Activated CD4-positive, alpha-beta T cell treated with anti-CD3 and anti-CD28 coated beads for 4 hours (primary cell): ENCODE data around the gene SMAD3.
"Not testable (repeated sequence)": the region's sequence is repeated elsewhere in the genome, so short reads cannot be mapped to it uniquely, and the experiment has no call there.

Experiments
- DNase-seq, 2 donors: peaks; one replicate each; pipeline ENCODE4 v3.0.0-alpha.2; 2020

Gene SMAD3

DNA sequence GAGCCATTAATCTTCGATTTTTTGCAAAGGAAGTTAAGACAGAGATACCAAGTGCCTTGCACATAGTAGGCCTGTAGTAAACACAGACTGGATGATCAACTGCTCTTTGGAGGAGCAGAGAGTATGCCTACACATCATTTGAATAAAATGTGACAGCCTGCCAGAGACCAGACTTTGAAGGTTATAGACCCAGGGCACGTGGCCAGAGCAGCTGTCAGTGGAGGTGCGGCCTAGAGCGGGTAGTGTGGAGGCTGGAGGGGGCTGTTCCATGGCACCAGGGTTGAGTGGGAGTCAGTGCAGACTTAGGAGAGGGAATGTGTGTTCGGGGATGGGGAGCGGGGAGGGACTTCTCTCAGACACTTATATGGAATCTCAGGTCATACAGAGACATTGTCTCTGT is 80.8 kb downstream of the SMAD3 start:
- no peak for DNase-seq

- DNase-seq = peak; percentile 17 to 32
Measured at GRCh38 chr15:67146875-67147381, 81.5 kb downstream of the SMAD3 start.

DNA sequence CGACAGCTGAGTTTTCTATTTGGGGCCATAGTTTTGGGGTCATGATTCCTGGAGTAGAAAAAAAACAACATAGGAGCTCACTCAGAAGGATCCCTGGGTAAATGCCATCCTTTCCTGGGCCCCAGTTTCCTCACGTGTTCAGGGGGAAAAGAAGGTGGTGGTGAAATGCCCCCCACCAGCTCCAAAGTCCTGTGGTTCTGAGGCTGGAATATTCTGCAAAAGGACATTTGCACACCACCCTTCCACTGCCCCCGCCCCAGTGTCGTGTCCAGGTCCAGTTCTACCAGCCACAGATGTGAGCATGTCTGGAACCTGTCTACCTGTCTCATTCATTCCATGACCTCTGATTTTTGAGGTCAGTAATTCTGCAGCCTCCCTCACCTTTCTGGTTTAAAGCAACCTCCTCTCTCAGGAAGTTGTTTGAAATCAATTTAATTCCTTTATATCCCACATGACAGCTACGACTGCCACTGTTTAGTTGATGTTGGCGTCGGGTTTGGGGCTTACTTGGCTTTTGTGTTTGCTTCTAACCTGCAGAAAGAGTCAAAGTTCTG is 82.1 kb downstream of the SMAD3 start:
- DNase-seq = no peak

DNA sequence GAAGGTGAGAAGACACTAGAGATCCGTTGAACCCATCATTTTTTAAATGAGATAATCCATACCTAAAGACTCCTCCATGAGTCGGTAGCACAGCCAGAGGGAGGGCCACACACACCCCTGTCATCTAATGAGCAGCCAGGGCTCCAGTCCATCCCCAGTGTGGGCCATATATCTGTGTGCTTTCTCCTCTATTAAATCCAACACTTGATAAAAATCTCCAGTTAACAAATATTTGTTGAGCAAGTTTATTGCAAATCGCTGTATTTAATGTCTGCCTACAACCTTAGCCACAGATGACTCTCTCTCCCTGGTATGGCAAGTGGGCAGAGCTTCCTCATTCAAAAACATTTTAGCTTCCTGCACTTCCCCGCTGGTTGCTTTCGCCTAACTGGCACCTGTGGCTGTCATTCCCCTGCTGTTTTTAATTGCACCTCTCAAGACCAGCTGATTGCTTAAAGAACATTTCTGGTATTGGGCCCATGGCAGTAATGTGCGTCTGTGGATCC is 82.8 kb downstream of the SMAD3 start:
- DNase-seq = no peak

- DNase-seq = no peak
Measured at GRCh38 chr15:67149068-67149772, 83.8 kb downstream of the SMAD3 start.

DNA sequence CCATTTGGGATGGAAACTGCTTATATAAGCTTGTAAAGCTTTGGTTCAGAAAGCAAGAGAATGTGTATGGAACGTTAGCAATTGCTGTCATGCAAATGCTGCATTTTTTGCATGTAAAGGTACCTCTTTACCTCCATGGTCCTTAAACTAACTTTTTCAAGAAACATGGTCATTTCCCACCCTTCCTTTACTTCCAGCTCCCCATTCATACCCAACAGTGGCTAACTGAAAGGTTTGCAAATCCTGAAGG is 84.3 kb downstream of the SMAD3 start:
- no peak for DNase-seq

DNA sequence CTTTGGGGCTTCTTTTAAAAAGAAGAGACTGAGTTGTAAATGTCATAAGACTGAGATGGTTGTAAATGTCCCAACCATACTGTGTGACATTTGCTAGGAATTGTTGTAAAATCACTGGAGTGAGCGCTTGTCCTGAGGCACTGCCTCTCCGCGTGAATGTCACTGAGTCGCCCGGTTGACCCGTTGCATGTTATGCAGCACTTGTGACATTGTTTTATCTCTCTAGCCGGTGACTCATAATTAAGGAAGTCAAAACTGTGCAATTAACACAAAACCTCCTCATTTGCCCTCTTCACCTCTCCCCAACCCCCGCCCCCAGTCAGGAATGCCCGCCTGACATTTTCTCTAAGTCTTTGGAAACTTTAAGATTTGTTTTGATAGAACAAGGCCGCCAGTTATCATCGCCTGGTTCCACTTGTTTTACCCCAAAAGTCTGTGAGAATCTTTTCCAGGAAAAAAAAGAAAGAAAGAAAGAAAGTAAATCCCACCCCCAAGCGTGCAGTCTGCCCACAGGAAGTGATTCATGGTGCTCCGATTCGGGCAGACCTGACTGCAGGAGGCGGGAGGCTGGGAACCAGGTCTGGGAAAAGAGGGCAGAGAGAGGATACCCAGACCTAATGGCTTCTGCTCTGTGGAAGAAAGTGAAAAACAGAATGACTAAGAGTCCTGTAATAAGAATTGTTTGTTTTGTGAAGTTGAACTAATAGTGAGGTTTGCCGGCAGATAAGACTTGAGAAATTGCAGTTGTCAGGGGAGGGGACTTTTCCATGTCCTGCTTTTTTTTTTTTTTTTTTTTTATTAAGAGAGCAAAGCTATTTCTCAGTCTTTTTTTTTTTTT is 84.8 kb downstream of the SMAD3 start:
- peak; percentile 47 to 57 for DNase-seq

DNA sequence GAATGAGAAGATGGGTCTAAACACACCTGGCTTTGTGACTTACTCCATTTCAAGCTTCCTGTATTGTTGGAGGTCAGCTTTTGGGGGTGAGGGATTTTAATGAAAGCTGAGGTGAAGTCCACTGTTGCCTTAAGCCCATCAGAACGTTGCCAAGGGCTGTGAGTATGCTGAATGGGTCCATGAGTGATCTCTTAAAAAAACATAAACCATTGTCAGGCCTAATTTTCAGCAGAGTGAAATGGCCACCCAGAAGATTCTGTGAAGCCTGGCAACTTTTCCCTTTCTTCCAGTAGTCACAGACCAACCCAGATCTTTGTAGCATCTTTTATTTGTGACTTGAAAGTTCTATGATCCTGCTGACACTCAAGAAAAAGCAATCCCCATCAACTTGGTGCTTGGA is 87.0 kb downstream of the SMAD3 start:
- no peak for DNase-seq

GRCh38 chr15:67153044-67153443 is 87.6 kb downstream of the SMAD3 start:
- not testable (repeated sequence) for DNase-seq

DNA sequence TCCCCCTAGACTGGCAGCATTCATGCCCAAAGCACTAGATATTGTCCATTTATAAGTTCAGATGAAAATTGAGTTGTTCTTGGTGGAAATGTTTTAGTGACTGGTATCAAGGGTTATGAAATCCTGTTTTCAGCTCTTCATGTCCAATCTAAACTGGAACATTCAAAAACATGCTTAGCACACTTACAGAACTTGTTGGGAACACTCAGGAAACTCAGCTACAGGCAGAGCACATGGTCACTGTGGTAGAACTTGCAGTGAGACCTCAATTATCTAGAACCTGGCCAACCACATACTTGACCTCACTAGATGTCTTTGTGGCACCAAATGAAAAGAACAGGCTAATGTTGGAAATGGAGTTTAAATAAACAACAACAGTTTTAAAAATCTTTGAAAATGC is 88.8 kb downstream of the SMAD3 start:
- DNase-seq = no peak

DNA sequence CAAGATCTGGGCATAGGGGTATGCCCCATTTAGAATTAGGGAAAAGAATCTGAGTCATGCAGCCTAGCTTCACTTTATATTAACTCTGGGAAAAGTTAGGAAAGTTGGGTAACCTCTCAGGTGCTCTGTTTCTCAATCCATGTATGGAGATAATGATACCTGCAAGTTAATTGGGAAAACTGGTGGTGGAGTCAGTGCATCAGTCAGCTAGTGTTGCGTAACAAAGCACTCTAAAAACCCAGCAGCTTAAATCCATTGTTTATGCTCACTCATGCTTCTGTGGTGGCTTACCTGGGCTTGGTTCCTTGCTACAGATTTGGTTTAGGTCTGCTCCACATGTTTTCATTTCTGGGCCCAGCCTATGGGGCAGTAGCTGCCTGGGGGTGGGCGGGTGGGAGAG is 91.0 kb downstream of the SMAD3 start:
- DNase-seq = no peak

GRCh38 chr15:67156834-67157233 is 91.4 kb downstream of the SMAD3 start:
- no peak for DNase-seq

DNA sequence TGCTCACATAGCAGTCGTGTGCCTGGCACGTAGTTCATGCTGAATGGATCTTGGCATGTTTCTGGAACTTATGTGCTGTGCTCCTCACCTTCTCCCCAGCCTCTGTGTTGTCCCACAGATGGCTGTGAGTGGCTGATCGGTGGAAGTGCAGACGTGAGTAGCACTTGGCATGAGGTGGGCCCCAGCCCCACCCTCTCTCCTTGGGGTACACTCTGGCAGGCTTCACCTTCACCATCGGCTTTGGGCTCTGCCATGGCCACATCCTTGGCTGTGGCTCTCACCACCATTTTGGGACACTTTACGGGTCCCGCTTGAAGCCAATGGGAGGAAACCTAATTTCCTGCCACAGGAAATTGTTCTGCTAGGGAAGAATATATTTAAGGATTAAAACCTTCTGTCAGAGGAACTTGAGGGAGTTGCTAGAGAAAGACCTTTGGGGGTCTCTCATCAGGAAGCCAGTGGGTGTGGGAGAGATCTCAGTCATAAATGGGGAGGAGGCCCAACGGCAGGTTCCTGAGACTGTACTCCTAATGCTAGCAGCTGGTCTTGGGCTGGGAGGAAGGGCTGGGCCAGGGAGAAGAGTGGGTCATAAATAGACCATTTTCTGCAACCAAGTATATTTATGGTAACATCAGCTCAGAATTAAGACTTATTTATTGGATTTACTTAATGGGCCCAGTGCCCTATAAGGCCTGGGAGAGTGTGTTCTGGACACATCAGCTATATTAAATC is 92.3 kb downstream of the SMAD3 start:
- DNase-seq = no peak

DNA sequence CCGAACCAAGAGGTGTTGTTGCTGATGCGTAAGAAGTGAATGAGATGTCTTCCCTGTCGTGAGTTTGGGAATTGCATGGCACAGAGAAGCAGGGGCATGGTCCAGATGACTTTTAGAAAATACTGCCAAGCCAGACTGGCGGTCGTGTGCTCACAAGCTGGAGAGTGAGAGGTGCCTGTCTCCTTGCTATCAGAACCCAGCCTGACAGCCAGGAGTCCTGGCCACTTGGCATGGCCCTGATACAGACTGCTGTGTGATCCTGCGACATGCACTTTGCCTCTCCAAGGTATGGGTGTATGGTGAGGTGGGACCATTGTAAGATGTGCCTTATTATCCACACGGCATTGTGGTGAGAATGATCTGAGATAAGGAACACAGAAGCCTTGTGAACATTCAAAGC is 93.0 kb downstream of the SMAD3 start:
- no peak for DNase-seq

- DNase-seq = no peak
Measured at GRCh38 chr15:67161412-67161811, 96.0 kb downstream of the SMAD3 start.

DNA sequence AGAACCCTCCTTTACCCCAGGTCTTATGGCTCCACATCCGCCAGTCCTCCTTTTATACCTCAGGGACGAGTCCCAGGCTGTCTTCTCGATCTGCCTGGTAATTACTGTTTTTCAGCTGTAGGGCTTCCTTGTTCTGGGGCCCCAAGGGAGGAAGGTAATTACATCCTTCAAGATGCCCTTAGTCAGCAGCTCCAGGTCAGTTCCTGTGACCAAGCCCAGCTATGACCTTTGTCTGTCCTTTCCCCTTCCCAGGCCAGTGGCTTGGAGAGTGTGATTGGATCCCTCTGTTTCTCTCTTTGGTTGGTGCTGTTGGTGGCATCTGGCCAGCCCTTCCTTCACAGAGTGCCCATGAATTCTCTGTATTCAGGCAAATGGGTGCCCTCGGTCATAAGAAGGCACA is 96.5 kb downstream of the SMAD3 start:
- DNase-seq = no peak

DNA sequence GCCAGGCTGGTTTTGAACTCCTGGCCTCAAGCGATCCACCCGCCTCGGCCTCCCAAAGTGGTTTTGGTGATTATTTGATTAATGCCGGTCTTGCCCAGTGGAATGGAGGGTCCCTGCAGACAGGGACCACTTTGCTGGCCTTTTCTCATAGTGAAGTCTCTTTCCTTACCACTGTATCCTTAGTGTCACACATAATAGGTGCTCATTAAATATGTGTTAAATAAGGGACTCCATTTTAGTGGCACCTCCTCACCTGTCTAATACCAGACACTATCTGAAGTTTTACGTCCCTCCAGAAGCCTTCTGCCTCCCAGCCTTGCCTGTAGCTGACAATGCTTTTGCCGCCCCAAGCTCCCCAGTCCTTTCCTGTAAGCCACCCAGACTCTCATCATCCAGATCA is 97.8 kb downstream of the SMAD3 start:
- DNase-seq = no peak

GRCh38 chr15:67164401-67164791 is 99.0 kb downstream of the SMAD3 start:
- no peak for DNase-seq

GRCh38 chr15:67164811-67165253 is 99.4 kb downstream of the SMAD3 start:
- DNase-seq = no peak

DNA sequence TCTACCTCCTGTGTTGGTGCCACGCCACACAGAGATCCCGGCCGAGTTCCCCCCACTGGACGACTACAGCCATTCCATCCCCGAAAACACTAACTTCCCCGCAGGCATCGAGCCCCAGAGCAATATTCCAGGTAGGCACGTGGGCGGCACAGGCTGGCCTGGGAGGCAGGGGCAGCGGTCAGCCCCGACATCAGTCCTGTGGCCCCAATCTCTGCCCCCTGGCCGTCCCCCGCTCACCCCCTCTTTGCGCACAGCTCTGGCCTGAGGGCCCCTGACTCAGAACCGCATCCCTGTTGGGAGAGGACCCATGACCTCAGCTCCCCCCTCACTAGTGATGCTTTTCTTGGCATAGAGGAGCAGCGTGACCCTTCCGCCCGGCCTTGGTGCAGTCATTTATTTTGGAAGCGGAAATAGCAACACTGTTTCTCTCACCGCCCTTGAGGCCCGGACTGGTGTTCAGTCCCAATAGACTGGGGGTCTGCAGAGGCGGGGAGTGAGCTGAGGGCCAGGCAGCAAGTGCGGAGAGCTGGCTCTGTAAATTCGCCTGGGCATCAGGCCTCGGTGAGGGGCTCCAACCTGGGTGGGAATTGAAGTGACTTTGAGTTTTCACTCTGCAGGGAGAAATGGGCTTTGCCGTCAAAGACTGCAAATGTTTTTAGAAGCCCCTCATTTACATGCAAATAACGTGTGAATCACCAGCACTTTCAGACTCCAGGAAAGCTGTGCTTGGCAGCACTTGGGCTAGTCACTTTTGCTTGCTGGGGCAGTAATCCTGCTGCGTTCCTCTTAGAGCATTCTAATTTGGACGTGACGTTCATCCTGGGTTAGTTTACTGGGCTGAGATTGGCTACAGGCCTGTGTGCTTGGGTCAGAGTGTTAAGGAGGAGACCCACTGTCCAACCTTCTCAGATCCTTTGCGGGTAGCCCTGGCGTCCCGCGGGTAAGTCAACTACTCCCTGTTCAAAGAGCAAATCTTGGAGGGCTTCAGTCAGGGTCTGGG is 100.2 kb downstream of the SMAD3 start:
- no peak for DNase-seq

GRCh38 chr15:67166280-67167009 is 101.0 kb downstream of the SMAD3 start:
- DNase-seq = no peak
